T follicular helper cell (primary cell): Measurements from ENCODE around the gene AGTPBP1.

Experiments
- DNase-seq: peaks from one replicate; pipeline ENCODE4 v3.0.0-alpha.2; 2020; ENCODE audit warnings: low read depth

Gene AGTPBP1

DNA sequence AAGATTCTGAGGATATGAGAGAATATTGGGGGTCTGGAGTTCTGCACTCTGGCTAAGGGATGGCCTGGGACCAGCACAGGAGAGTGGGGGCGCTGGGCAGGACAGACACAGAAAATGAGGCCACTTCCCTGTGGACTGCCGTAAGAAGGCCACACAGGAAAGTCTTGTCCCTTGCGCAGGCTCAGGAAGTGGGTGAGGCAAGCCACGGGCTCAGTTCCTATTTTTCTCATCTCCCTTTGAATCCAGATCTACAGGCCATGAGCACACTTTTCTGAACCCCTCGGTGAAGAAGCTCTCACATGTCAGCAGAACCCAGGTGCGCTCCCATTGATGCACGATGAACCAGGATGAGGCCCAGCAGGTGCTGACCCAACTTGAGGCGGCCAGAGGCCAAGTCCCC is 207.4 kb downstream of the AGTPBP1 start:
- DNase-seq = no peak

DNA sequence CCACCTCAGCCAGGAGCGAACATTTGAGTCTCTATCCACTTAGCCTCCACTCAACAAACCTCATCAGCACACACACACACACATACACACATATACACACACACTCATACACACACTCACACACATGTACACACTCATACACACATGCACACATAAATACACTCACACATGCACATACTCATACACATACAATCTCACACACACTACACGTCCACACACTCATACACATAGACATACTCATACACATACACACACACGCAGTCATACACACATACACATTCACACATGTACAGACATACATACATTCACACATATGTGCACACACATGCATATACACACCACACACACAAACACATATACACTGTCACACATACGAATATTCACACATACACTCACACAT is 208.2 kb downstream of the AGTPBP1 start:
- DNase-seq = no peak

DNA sequence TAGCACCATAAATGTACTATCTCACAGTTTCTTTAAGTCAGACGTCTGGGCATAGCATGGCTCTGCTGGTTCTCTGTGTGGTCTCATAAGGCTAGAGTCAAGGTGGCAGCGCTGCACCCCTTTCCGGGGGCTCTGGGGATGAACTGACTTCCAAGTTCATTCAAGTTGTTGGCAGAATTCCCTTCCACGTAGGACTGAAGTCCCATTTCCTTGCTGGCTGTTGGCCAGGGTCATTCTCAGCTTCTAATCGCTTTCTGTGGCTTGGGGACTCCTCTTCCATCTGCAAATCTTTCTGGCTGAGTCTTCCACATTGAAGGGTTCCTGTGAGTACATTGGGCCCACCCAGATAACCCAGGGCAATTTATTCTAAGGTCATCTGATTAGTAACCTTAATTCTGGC is 211.0 kb downstream of the AGTPBP1 start:
- DNase-seq = no peak

DNA sequence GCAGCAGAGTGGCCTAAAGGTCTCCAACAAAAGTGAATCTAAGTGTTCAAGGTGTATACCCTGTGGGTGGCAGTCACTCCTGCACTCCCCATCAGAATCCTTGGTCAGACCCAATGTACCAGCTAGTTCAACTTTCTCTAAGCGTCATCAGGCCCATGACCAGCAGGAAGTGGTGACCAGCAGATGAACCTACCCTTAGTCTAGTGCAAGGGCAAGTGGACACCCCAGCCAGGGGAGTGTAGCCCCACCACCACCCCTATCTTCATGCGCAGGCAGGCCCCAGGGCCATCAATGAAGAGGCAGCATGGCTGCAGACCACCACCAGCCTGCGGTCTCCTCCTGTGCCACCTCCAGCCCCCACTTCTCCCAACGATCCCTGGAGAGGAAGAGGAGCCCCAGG is 213.1 kb downstream of the AGTPBP1 start:
- no peak for DNase-seq

DNA sequence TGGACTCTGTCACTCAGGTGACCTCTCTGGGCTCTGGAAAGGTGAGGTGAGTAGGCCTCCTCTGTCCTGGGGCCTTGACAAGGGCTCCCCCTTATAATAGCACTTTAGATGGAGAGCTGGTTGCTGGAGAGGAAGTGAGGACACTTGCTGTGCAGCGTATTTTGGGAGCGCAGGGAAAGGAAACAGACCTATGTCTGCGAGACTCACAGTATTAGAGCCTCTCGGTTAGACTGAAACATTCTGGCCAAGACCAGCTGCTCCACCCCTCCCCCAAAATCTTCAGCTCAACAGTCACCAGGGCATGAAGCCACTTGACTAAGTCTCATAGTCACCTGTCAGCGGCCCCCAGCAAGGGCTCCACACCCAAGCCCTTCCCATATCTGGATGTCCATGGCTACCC is 213.6 kb downstream of the AGTPBP1 start:
- no peak for DNase-seq

DNA sequence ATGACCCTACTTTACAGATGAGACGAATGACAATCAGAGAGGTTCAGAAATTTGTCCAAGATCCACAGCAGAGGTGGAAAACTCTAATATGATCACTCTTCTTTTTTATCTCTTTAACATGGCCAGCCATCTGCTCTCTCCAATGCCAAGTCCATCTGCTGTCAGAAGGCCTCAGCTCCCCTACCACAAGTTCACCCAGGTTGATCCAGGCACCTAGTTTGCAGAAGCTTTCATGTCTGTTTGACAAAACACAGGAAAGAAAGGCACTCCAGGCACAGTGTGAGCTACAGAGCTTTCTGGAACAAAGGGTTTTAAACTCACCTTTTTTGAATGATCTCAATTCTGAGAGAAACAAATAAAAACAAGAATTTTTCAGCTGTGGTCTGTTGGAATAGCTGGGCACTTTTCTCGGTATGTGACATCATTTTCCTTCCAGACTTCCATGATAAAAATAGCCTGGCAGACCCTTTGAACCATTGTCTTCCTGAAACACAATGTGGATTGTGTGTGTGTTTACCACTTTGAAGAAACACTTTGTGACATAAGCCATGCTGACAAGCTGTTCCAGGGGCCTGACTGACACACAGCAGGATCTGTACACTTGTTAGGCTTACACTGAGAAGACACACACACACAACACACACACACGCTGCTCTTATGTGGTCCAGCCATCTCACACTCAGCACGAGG is 214.3 kb downstream of the AGTPBP1 start:
- DNase-seq = no peak

DNA sequence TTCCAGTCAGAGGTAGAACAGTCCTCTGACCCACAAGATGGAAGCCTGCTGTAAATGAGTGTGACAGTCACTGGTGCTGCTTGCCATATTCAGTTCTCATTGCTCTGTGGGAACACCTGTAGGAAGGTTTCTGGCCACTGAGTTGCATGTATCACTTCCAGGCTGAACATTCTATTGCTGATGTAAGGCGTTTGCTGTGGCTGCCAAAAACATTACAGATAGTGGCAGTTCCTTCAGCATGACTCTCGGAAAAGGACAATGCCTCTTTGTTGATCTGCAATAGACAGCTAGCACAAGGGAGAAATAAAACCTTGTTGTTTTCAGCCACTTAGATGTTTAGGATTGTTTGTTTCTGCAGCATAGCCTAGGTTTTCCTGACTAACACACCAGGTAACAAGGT is 217.2 kb downstream of the AGTPBP1 start:
- DNase-seq = no peak

DNA sequence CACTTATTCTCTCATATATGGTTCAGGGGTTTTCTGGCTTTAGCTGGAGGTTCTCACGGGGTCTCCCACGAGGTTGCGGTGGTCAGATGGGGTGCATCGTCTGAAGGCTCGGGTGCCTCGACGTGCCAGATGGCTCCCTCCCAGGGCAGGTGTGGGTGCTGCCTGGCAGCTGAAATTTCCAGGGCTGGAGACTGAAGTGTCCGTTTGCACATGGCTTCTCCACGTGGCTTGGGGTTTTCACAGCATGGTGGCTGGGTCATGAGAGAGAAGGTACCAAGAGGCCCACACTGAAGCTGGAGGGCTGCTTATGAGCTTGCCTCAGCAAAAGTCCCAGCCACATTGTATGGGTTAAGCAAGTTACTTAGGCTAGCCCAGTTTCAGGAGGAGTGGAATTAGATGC is 218.6 kb downstream of the AGTPBP1 start:
- no peak for DNase-seq

DNA sequence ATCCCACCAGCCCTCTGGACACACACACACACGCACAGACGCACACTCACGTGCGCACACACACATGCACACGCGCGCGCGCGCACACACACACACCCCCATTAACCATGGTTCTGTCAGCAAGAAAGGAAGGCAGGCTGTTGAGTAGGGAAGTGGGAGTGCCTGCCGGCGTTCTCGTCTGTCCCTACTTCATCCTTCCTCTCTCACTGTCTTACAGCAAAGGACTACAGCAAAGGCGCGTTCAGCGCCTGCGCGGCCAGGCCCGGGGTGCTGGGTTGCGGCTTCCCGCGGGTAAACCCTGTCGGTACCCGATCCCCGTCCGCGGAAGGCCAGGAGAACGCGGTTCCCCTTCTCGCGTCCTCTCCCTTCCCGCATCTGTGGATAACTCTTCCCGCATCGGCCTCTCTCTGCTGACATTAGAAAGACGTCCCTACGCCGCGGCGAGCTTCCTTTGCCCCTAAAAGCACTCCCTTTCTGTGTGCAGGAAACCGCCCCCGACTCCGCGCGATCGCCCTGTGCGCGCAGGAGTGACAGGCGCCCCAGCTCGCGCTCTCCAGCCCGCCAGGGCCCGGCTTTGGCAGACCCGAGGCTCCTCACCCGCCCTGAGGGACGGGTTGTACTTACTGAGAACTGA is 219.2 kb downstream of the AGTPBP1 start:
- DNase-seq = no peak

DNA sequence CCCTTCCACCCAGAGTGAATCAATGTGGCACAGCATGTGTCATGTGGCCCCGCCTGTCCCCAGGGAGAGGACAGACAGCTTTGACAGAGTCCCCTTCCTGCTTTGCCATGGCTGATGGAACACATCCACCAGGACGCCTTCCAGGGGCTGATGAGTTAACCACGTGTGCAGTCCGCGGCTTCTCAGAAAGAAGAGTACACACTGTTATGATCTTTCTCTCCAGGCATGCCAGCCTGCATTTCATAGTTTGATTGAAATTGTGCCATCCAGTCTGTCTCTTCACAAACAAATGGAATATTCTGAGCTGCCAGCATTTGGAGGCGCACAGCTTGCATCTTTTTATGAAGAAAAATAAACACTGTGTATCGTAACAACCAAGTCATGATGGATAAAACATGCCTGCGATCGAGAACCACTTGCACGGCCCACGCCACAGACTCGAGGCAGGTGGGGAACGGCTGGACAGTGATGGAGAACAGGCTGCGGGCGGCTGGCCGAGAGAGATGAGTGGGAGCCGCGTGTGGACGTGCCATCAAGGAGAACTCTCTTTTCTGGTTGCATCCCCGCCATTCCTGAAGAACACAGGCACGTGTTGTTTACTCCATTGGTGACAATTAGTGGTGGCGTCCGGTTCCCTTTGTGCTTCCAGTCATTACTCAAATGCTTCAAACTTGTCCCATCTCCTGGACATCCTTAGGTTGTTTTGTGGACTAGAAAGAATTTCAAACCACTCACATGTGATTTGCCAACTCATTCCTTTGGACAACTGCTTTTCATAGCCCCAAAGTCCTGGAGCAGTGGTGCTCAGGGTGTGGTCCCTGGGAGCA is 220.2 kb downstream of the AGTPBP1 start:
- no peak for DNase-seq

DNA sequence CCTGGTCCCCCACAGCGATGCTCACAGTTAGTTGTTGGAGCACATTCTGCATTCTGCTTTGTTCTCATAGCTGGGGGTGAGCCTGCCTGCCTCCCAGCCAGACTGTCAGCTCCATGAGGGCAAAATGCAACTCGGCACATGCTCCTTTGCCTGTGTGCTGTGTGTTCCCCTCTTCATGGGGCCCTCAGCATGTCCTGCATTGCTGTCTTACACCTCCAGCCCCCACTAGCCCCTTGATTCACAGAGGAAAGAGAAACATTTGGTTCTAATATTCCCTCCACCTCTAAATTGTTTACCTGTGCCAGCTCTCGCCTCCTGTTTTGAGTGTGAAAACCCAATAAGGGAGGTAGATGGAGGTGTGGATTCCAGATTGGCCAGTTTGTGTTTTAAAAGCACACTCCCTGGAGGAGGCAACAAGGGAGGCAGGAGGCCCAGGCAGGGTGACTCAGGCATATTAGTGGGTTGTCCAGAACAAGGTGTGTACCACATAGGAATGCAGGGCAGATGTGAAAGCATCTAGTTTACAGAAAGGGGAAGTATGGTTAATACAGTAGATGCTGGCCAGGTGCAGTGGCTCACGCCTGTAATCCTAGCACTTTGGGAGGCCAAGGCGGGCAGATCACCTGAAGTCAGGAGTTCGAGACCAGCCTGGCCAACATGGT is 224.6 kb downstream of the AGTPBP1 start:
- no peak for DNase-seq

DNA sequence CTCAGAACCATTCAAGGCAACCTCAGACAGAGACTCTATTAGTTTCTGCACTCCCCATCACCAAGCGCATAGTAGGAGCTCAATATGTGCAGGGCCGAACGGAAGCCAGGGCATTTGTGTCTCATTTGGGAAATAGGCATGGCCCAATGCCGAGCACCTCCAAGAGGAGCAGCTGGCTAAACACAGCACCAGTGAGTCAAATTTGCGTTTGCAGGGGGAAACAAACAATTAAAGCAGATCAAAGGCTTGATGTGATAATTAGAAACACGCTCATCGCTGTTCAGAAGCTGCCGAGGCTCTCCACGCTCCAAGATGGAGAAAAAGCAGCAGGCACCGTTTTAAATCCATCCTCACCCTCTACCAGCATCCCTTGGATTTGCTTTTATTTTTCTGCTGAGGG is 225.3 kb downstream of the AGTPBP1 start:
- no peak for DNase-seq

DNA sequence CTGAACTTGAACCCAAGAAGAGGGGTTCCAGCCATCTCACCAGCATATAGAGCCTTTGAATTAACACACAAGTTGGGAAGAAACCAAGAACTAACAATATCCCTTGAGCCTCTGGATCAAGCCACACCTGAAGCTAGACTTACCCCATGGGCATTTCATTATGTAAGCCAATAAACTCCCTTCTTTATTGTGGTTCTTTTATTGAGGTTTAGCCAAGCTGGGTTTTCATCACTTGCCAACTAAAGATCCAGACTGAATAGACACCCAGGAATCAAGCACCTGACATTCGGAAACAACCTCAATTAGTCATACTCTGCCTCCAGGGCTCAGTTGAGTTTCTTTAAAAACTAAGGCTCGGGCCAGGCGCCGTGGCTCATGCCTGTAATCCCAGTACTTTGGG is 226.7 kb downstream of the AGTPBP1 start:
- no peak for DNase-seq

DNA sequence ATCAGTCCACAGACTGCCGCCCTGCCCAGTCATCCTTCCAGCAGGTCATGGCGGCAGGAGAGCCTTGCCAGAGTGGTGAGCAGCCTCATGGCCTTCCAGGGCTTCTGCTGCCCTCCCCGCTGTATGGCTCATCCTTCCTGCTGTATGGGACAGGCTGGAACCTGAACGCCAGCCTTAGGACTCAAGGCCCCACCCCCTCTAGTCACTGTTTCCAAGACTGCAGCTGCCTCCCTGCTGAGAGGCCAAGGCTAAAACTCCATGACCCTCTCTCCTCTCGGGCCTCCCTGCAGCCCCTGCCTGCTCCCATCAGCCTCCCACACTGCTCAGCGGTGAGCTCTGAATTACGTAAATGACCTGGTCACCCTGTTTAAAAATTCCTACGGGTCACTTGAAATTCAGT is 227.5 kb downstream of the AGTPBP1 start:
- DNase-seq = no peak

DNA sequence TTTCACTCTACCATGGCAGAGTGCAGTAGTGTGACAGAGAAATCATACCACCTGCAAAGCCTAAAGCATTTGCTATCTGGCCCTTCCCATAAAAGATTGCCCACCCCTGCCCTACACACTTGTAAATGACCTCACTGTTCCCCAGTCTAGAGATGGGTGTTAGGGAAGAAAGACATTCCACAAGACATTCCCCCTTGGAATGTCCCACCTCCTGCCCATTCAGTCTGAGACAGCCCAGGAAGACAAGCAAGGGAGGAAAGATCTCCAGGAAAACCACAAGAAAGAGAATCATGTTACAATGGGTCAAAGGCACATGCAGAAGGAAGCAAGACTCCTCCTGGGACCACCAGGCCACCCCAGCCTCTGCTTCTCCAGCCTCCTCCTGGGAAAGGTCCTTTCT is 230.0 kb downstream of the AGTPBP1 start:
- no peak for DNase-seq

DNA sequence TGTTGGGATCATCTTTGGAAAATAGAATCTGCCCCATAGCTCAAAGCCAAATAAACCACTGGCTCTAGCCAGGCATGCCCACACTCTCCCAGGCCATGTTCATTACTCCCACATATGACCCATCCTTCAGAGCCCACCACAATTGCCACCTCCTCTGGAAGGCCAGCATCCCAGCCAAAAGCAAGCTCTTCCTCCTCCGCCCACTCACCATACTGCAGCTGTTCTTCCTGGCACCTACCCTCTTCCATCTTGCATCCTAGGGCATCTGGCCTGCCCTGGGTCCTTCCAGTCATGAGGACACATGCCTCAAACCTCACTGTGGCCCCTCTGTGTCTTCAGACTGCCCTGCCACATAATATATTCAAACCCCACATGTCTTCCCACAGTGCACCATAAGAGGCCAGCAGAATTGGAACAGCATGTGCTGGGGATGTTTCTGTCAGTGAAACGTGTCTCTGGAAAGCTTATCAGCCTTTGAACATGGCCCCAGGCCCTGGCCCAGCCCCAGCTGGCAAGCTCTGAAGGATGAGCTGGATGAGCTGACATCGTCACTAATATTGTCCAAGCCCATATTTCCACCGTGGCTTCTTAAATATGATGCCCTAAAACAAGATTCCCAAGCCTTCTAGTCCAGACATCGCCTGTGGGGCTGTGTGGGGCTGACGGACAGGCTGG is 230.8 kb downstream of the AGTPBP1 start:
- DNase-seq = no peak

DNA sequence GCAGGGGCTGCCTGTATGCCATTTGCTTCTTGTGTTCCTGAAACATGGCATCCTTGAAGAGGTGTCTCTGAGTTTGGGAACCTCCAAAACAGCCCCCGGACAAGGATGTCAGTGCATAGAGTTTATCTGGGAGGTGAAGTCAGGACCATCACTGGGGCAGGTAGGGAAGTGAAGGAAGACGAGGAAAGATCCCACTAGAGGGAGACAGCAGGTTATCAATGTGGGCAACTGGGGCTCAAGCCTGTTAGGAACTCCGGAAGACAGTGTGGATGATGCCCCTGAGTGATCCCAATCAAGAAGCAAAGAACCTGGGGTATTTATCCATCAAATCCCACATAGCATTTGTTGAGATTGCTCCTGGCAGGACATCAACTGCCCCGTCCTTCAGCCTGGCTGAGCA is 233.1 kb downstream of the AGTPBP1 start:
- no peak for DNase-seq

DNA sequence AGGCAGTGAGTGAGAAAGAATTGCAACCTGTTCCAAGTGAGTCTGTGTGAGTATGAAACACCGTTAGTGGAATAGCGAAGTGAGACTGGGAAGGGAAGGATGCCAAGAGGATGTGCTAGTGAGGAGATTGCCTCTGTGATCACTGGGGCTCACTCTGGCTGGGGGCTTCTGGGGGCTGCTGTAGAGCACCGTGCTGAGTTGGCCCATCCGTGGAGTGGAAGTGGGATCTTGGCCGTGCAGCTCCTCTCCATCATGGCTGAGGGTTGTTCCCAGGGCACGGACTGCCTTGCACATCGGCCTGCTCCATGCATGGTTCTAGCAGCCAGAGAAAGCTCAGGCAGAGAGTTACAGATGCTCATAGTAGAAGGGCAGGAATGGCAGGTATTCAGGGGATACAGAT is 236.1 kb downstream of the AGTPBP1 start:
- DNase-seq = no peak

DNA sequence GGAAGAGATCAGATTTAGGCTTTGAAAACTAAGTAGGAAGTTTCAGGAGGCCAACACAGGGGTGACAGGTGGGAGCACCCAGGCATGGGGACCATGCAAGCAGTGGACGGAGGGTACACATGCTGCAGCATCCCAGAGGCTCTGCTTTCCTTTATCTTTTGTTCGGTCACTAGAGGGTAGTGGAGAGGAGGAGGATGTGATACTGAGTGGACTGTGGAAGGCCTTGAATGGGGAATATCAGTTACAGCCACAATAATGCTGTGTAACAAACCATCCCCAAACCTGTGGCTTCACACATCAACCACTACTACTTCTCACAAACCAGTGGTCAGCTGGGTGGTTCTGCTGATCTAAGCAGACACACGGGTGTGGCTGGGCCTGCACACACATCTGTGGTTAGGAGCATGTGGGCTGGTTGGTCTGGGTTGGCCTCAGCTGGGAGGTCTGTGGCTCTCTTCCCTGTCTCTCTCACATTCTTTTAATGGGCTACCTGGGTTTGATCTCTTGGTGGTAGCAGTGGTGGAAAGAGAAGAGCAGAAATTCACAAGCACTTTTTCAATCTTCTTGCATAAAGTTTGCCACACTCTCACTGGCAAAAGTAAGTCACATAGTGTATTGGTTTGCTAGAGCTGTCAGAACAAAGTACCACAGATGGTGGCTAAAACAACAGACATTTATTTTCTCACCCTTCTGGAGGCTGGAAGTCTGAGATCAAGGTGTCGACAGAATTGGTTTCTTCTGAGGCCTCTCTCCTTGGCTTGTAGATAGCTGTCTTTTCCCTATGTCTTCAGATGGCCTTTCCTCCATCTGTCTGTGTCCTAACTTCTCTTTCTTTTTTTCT is 238.7 kb downstream of the AGTPBP1 start:
- DNase-seq = no peak

DNA sequence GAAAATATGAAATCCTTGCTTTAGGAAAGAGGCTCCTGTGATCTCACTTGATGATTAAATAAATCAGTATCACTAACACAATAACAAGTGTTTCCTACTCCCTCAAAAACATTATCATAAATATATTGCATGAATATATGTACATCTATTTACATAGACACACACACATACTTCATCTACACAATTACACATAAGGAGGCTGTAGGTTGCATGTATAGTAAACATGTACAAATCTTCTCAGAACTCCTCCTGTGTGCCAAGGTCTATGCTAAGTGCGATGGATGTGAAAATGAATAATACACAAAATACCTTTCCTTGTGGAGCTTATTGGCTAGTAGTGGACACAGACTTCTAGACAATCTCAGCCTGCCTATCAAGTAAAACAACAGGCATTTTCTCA is 239.9 kb downstream of the AGTPBP1 start:
- no peak for DNase-seq

DNA sequence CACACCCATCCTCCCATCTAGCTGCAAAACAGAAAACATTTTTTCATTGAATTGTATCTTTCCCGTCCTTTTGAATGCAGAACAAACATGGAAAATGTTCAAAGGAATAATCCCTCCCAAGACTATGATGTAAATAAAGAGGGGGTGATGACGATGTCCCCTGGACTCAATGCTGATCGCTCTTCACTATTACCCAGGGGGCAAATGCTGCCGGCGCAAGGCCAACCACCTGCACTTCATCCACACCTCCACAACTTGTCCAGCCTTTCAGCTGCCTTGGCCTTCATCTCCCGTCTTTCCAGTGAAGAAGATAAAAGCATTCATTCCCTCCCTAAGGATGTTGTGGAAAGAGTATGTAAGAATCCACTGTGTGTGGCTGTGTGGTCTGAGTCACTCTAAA is 240.3 kb downstream of the AGTPBP1 start:
- DNase-seq = no peak
